A549 (cell line): ENCODE data around the gene RBMS3. TPM values are rescaled to one million over a fixed set of nuclear protein-coding genes. Genes with fewer than 3 reads are reported as not detected.
A peak's percentile ranks its signal among the peaks of the same experiment; 100 is the strongest.

ENCODE experiments used
- ATAC-seq, 2 experiments: fragments of 200-7000 bp in 1 of 2; fragments of >200 bp in 1 of 2; cut with Nextera tagmentation in 1 of 2; cut with Tn5 transposase in 1 of 2; 3 replicates each; pipeline versions ENCODE4 v1.8.0 to v1.9.1; 2018 to 2020; ENCODE audit warnings: mild to moderate bottlenecking in 1 of 2, moderate library complexity in 1 of 2
- CTCF ChIA-PET: fragments of 300-600 bp; sonication (Branson Sonifier 250); formaldehyde crosslinking; extraction: SDS; loops from one replicate; lab custom pipeline; 2021; ENCODE audit warnings: antibody characterized with exemption, inconsistent platforms; lab: Yijun Ruan, JAX
- POLR2A ChIA-PET: fragments of 350-600 bp; formaldehyde crosslinking; extraction: SDS; loops from one replicate; lab custom pipeline; 2021; ENCODE audit warnings: antibody characterized with exemption, inconsistent platforms; lab: Yijun Ruan, JAX
- DNase-seq, 2 experiments: peaks; one replicate each; pipeline versions ENCODE4 v3.0.0 to v3.0.0-alpha.2; 2011 to 2016; ENCODE audit warnings: low read depth in 1 of 2, low spot score in 1 of 2
- FAIRE-seq: peaks from 2 replicates; lab custom pipeline; 2011; peaks lifted over from hg19 to GRCh38; lab: Jason Lieb, UNC
- H3K27ac ChIP-seq, 2 experiments: fragments of >200 bp; sonication (Bioruptor Twin); formaldehyde crosslinking; 3 replicates each; pipeline ENCODE4 v1.5.1; 2016 to 2017
- H3K4me1 ChIP-seq: fragments of >200 bp; sonication (Bioruptor Twin); formaldehyde crosslinking; 3 replicates; pipeline ENCODE4 v1.6.1; 2016
- H3K4me2 ChIP-seq: fragments of >200 bp; sonication (Bioruptor Twin); formaldehyde crosslinking; 3 replicates; pipeline ENCODE4 v1.6.1; 2016
- H3K4me3 ChIP-seq: fragments of >200 bp; sonication (Bioruptor Twin); formaldehyde crosslinking; 3 replicates; pipeline ENCODE4 v1.5.1; 2016
- H3K9me3 ChIP-seq: fragments of >200 bp; sonication (Bioruptor Twin); formaldehyde crosslinking; 3 replicates; pipeline ENCODE4 v1.6.1; 2016
- BHLHE40 ChIP-seq: IDR thresholded peaks from 2 replicates; pipeline ENCODE4 v1.6.1; 2012; ENCODE audit warnings: low read depth, low read length, inconsistent platforms
- CBX2 ChIP-seq: fragments of 200-600 bp; sonication (generic); IDR thresholded peaks from 2 replicates; pipeline ENCODE4 v1.6.1; 2016; ENCODE audit warnings: low read depth, mild to moderate bottlenecking, borderline replicate concordance
- CBX8 ChIP-seq: fragments of 200-600 bp; sonication (generic); IDR thresholded peaks from 2 replicates; pipeline ENCODE4 v1.6.1; 2016
- CEBPB ChIP-seq, 2 experiments: fragments of >200 bp in 1 of 2; sonication (Bioruptor Twin) in 1 of 2; formaldehyde crosslinking in 1 of 2; IDR thresholded peaks; 2 replicates each; pipeline ENCODE4 v1.6.1; 2012 to 2016
- CHD2 ChIP-seq: fragments of 150-350 bp; IDR thresholded peaks from 2 replicates; pipeline ENCODE4 v1.6.1; 2014; ENCODE audit warnings: low read length; ENCODE audit not compliant: partially characterized antibody
- EHF ChIP-seq: fragments of 250-450 bp; sonication (Bioruptor Pico); IDR thresholded peaks from 2 replicates; pipeline ENCODE4 v1.5.0; 2020; ENCODE audit warnings: mild to moderate bottlenecking
- EHMT2 ChIP-seq: fragments of 200-600 bp; sonication (generic); IDR thresholded peaks from 2 replicates; pipeline ENCODE4 v1.6.1; 2016; ENCODE audit warnings: antibody characterized with exemption, low read depth, mild to moderate bottlenecking, moderate library complexity
- ESRRA ChIP-seq: fragments of 150-350 bp; IDR thresholded peaks from 2 replicates; pipeline ENCODE4 v1.6.1; 2014; ENCODE audit warnings: mild to moderate bottlenecking, low read length, borderline replicate concordance
- FOSB ChIP-seq: fragments of 250-450 bp; sonication (Bioruptor Pico); IDR thresholded peaks from 2 replicates; pipeline ENCODE4 v1.5.0; 2020; ENCODE audit warnings: mild to moderate bottlenecking, moderate library complexity
- FOXS1 ChIP-seq: fragments of 250-450 bp; sonication (Bioruptor Pico); IDR thresholded peaks from 2 replicates; pipeline ENCODE4 v1.5.0; 2020; ENCODE audit warnings: mild to moderate bottlenecking, moderate library complexity
- GATA3 ChIP-seq: IDR thresholded peaks from 2 replicates; pipeline ENCODE4 v1.6.1; 2012; ENCODE audit warnings: borderline replicate concordance
- JUN ChIP-seq, 2 experiments: fragments of >200 bp; sonication (Bioruptor Twin); formaldehyde crosslinking; IDR thresholded peaks; 2 replicates in 1 of 2; 3 replicates in 1 of 2; pipeline ENCODE4 v1.6.1; 2016 to 2017
- KDM1A ChIP-seq: fragments of 200-600 bp; sonication (generic); IDR thresholded peaks from 2 replicates; pipeline ENCODE4 v1.6.1; 2016; ENCODE audit warnings: low read depth, mild to moderate bottlenecking
- MYC ChIP-seq: IDR thresholded peaks from 2 replicates; pipeline ENCODE4 v1.6.1; 2012; ENCODE audit warnings: mild to moderate bottlenecking, inconsistent platforms, low read length, improper control_type of control experiment, borderline replicate concordance
- NFE2L2 ChIP-seq: fragments of 150-350 bp; conservative IDR thresholded peaks from 2 replicates; pipeline ENCODE4 v1.6.1; 2014; ENCODE audit warnings: low read length
- POLR2A ChIP-seq: IDR thresholded peaks from 2 replicates; pipeline ENCODE4 v1.6.1; 2012; ENCODE audit warnings: mild to moderate bottlenecking, low read length
- POLR2AphosphoS2 ChIP-seq: conservative IDR thresholded peaks from 2 replicates; pipeline ENCODE4 v1.6.1; 2012; ENCODE audit warnings: low read length, improper control_type of control experiment, inconsistent platforms
- RAD21 ChIP-seq, 2 experiments: fragments of >200 bp in 1 of 2; sonication (Bioruptor Twin) in 1 of 2; formaldehyde crosslinking in 1 of 2; IDR thresholded peaks in 1 of 2; conservative IDR thresholded peaks in 1 of 2; 2 replicates in 1 of 2; 3 replicates in 1 of 2; pipeline ENCODE4 v1.6.1; 2012 to 2018; ENCODE audit warnings: inconsistent platforms in 1 of 2
- RARB ChIP-seq: fragments of 250-450 bp; sonication (Bioruptor Pico); IDR thresholded peaks from 2 replicates; pipeline ENCODE4 v1.8.0; 2021; ENCODE audit warnings: mild to moderate bottlenecking, moderate library complexity
- RCOR1 ChIP-seq: fragments of 150-350 bp; IDR thresholded peaks from 2 replicates; pipeline ENCODE4 v1.6.1; 2014; ENCODE audit warnings: antibody characterized with exemption, low read length, low read depth
- RFX5 ChIP-seq: fragments of 450-650 bp; IDR thresholded peaks from 2 replicates; pipeline ENCODE4 v1.7.1; 2014; ENCODE audit warnings: antibody characterized with exemption, mild to moderate bottlenecking, moderate library complexity
- RNF2 ChIP-seq: fragments of 200-600 bp; sonication (generic); IDR thresholded peaks from 2 replicates; pipeline ENCODE4 v1.6.1; 2016; ENCODE audit warnings: low read depth, mild to moderate bottlenecking, antibody characterized with exemption, moderate library complexity, borderline replicate concordance
- SREBF2 ChIP-seq: fragments of 450-650 bp; IDR thresholded peaks from 2 replicates; pipeline ENCODE4 v1.6.1; 2014; ENCODE audit warnings: mild to moderate bottlenecking, moderate library complexity
- TP53 ChIP-seq: fragments of 250-450 bp; sonication (Bioruptor Pico); IDR thresholded peaks from 2 replicates; pipeline ENCODE4 v1.5.0; 2021; ENCODE audit warnings: mild to moderate bottlenecking, moderate library complexity
- ZC3H11A ChIP-seq: fragments of 450-650 bp; IDR thresholded peaks from 2 replicates; pipeline ENCODE4 v1.6.1; 2014; ENCODE audit warnings: antibody characterized with exemption, mild to moderate bottlenecking
- ZFP36 ChIP-seq: fragments of 450-650 bp; IDR thresholded peaks from 2 replicates; pipeline ENCODE4 v1.6.1; 2014; ENCODE audit warnings: borderline replicate concordance; ENCODE audit not compliant: partially characterized antibody
- ZNF302 ChIP-seq: fragments of 250-450 bp; sonication (Bioruptor Pico); IDR thresholded peaks from 2 replicates; pipeline ENCODE4 v1.9.0; 2021; ENCODE audit warnings: inconsistent platforms, mild to moderate bottlenecking, moderate library complexity
- ZSCAN20 ChIP-seq: fragments of 250-450 bp; sonication (Bioruptor Pico); IDR thresholded peaks from 2 replicates; pipeline ENCODE4 v1.8.0; 2022; ENCODE audit warnings: mild to moderate bottlenecking, moderate library complexity
- WGBS: methylation state at CpG from one replicate; pipeline ENCODE4 v1.1.6; 2017; ENCODE audit errors: missing lambda C conversion rate; 5-methylcytosine and 5-hydroxymethylcytosine counted together
- polyA plus RNA-seq, 4 experiments: library from polyadenylated mRNA; depleted of rRNA in 3 of 4; stranded (reverse); fragments of >200 nt; fragmentation: RNase III in 1 of 4; extraction: RNeasy Plus Mini Kit Qiagen cat#74134 plus additional on column Dnase treatment in 1 of 4; gene quantifications; 2 replicates in 3 of 4; 3 replicates in 1 of 4; pipeline ENCODE4 v1.2.3, GENCODE V29; 2011 to 2017
- TF ChIP-seq, protein P1 (sequence below): fragments of >200 bp; sonication (Bioruptor Twin); formaldehyde crosslinking; IDR thresholded peaks from 3 replicates; pipeline ENCODE4 v1.5.1; 2016
- TF ChIP-seq, protein P2 (sequence below): fragments of 450-650 bp; IDR thresholded peaks from 2 replicates; pipeline ENCODE4 v1.6.1; 2014; ENCODE audit warnings: antibody characterized with exemption
- TF ChIP-seq, protein P3 (sequence below): IDR thresholded peaks from 2 replicates; pipeline ENCODE4 v1.6.1; 2012
- TF ChIP-seq, protein P4 (sequence below): fragments of 150-350 bp; IDR thresholded peaks from 2 replicates; pipeline ENCODE4 v1.6.1; 2014; ENCODE audit warnings: low read depth, mild to moderate bottlenecking, low read length

The RBMS3 gene
- polyA plus RNA-seq, 2 of the 4 experiments (the other 2 are of a cell fraction), result 0.92 to 4.1 TPM

DNA sequence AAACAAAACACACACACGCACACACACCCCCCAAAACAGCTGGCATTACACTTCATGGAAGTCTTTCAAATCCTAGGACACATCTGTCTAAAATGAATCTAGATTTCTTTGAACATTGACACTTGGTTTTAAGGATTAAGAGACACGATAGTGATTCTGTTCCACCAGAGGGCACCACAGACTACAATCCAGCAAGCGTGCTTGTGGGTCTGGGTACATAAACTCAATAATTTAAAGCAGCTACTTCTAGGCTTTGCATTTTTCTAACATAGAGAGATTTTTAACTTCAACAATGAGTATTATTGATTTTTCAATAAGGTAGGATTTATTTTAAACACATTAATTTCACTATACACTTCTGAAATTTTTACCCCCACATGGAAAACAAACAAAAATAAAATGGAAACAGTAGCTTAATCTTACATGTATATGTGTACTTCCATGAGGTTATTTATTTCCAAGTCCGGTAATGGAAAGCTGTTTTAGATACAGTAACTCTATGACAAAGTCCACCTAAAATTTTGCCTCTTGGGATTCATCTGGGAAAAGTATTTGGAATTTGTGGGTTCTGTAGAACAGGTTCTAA lies 761.5 kb downstream of the RBMS3 start (continued):
- TF ChIP-seq KDM1A (no peak), BHLHE40 (no peak), CBX8 (no peak), RNF2 (no peak), SREBF2 (no peak), JUN (IDR thresholded peaks at IDR 0.05) (no peak), RARB (CRISPR knock-in tag) (no peak), GATA3 (no peak), POLR2AphosphoS2 (no peak), ZNF302 (no peak), RAD21 (conservative IDR thresholded peaks at IDR 0.05 in 1 of 2, IDR thresholded peaks at IDR 0.05 in 1 of 2) (peak; percentile 96)
- TF ChIP-seq, protein P1, sequence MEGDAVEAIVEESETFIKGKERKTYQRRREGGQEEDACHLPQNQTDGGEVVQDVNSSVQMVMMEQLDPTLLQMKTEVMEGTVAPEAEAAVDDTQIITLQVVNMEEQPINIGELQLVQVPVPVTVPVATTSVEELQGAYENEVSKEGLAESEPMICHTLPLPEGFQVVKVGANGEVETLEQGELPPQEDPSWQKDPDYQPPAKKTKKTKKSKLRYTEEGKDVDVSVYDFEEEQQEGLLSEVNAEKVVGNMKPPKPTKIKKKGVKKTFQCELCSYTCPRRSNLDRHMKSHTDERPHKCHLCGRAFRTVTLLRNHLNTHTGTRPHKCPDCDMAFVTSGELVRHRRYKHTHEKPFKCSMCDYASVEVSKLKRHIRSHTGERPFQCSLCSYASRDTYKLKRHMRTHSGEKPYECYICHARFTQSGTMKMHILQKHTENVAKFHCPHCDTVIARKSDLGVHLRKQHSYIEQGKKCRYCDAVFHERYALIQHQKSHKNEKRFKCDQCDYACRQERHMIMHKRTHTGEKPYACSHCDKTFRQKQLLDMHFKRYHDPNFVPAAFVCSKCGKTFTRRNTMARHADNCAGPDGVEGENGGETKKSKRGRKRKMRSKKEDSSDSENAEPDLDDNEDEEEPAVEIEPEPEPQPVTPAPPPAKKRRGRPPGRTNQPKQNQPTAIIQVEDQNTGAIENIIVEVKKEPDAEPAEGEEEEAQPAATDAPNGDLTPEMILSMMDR, result peak; percentile 90

DNA sequence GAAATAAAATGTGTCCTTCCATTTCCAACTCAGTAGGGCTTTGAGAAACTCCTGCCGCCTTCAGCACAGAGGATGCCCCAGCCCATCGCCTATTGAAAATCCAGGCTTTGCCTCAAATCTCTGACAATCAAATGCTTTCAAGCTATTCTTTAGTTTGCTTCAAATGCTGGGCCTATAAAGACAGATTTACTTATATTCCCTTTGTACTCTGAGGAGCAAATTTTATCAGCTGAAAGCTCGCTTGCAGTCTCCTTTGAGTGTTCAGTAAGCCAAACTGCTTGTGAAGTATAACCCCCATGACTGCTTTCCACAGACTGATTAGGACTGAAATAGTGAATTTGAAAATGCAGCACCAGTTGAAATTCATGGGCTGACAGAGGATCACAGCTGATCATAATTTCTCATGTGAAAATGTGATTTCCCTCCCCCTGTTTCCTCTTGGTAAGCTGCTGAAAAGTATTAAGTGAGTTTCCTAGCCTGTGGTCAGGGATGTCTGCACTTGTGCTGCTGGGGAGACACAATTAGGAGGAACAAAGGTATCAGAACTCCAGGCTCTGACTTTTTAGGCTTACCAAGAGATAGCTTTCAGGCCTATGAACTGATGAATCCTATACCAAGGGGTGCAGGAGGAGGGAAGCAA lies 762.2 kb downstream of the RBMS3 start:
- CTCF ChIA-PET, result interaction anchor here (0.6 to 5.5 kb wide), 61 partner anchors 8 to 1880 kb away, joined by 3 to 54 read pairs (median 4); partner anchors contain the start of gene TGFBR2
- H3K27ac ChIP-seq, result peak overlapping the region; percentile 34 to 67; a peak in 4 of 6 replicates
- WGBS, result 90% methylated on average over 3 of the region's 3 CpGs
- POLR2A ChIA-PET, result no interaction called here
- DNase-seq, result no peak
- FAIRE-seq, result no peak
- peaks cover 8% of the 10 kb centered on the region; the same call in 2 of the 3 replicates for H3K4me1 ChIP-seq
- no peak overlapping the region for H3K4me3 ChIP-seq
- ATAC-seq, result no peak
- TF ChIP-seq, protein P2, sequence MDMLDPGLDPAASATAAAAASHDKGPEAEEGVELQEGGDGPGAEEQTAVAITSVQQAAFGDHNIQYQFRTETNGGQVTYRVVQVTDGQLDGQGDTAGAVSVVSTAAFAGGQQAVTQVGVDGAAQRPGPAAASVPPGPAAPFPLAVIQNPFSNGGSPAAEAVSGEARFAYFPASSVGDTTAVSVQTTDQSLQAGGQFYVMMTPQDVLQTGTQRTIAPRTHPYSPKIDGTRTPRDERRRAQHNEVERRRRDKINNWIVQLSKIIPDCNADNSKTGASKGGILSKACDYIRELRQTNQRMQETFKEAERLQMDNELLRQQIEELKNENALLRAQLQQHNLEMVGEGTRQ, result no peak
- no peak for TF ChIP-seq RFX5
- TF ChIP-seq CEBPB (IDR thresholded peaks at IDR 0.05), result no peak
- TF ChIP-seq ZSCAN20 (CRISPR knock-in tag), result no peak
- TF ChIP-seq RCOR1, result no peak
- TF ChIP-seq ZFP36, result no peak
- no peak for TF ChIP-seq RAD21 (conservative IDR thresholded peaks at IDR 0.05 in 1 of 2, IDR thresholded peaks at IDR 0.05 in 1 of 2)
- no peak for TF ChIP-seq MYC
- TF ChIP-seq EHF (CRISPR knock-in tag), result no peak
- TF ChIP-seq CBX8, result no peak
- TF ChIP-seq ZNF302, result no peak
- no peak overlapping the region for H3K4me2 ChIP-seq
- no peaks in the 10 kb centered on the region; the same call in 2 of the 3 replicates for H3K9me3 ChIP-seq

DNA sequence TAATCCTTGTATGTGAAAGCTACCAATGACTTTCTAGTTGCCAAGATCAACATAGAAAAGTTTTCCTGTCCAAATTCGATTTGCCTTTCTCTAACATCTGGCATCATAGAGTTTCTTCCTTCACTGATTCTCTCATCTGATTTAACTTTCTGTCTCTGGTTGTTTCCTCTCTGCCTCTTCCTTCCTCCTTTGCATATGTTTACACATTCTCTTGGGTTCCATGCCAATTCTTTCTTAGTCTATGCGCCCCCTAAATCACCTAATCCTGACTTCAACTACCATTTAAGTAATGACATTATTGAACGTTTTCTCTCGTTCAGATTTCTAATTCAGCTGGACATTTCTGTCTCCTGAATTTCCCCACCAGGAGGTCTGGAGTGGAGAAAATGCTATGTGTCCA lies 763.6 kb downstream of the RBMS3 start:
- ChIA-PET CTCF (interaction anchor here (5.5 kb wide), 1 partner anchor 649 kb away, joined by 54 read pairs; no protein-coding TSS in a partner anchor), POLR2A (no interaction called here)
- peak; percentile 63 for FAIRE-seq

More for the DNA sequence above, 763.6 kb downstream of the RBMS3 start:
- Histone ChIP-seq H3K4me2 (no peak overlapping the region), H3K27ac (no peak overlapping the region), H3K4me1 (peaks cover 8% of the 10 kb centered on the region; the same call in 2 of the 3 replicates), H3K9me3 (no peaks in the 10 kb centered on the region), H3K4me3 (no peak overlapping the region)
- ATAC-seq, result no peak
- TF ChIP-seq CEBPB (IDR thresholded peaks at IDR 0.05) (no peak), ESRRA (no peak), ZC3H11A (no peak), POLR2A (no peak), CBX8 (no peak), RNF2 (no peak), CBX2 (no peak), ZSCAN20 (CRISPR knock-in tag) (no peak), TP53 (CRISPR knock-in tag) (no peak), ZFP36 (no peak), NFE2L2 (no peak), EHMT2 (no peak), CHD2 (no peak), FOSB (no peak), FOXS1 (CRISPR knock-in tag) (no peak)
- TF ChIP-seq, protein P3, sequence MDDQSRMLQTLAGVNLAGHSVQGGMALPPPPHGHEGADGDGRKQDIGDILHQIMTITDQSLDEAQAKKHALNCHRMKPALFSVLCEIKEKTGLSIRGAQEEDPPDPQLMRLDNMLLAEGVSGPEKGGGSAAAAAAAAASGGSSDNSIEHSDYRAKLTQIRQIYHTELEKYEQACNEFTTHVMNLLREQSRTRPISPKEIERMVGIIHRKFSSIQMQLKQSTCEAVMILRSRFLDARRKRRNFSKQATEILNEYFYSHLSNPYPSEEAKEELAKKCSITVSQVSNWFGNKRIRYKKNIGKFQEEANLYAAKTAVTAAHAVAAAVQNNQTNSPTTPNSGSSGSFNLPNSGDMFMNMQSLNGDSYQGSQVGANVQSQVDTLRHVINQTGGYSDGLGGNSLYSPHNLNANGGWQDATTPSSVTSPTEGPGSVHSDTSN, result no peak
- TF ChIP-seq, protein P4, sequence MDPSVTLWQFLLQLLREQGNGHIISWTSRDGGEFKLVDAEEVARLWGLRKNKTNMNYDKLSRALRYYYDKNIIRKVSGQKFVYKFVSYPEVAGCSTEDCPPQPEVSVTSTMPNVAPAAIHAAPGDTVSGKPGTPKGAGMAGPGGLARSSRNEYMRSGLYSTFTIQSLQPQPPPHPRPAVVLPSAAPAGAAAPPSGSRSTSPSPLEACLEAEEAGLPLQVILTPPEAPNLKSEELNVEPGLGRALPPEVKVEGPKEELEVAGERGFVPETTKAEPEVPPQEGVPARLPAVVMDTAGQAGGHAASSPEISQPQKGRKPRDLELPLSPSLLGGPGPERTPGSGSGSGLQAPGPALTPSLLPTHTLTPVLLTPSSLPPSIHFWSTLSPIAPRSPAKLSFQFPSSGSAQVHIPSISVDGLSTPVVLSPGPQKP, result no peak
- no peak for DNase-seq
- WGBS, result 67% methylated on average over 4 of the region's 4 CpGs
